SU-DHL-6 (cell line): ENCODE results near the gene BCL2.

Source experiments
- H2AFZ ChIP-seq: fragments of 200-600 bp; sonication (generic); 2 replicates; pipeline ENCODE4 v1.6.1; 2014; ENCODE audit warnings: low read depth, mild to moderate bottlenecking, moderate library complexity, mixed read lengths, antibody characterized with exemption, low read length; ENCODE audit not compliant: severe bottlenecking
- H3F3A ChIP-seq: fragments of 200-600 bp; shearing (Covaris generic); 2 replicates; pipeline ENCODE4 v1.6.0; 2016; ENCODE audit warnings: antibody characterized with exemption, mild to moderate bottlenecking; ENCODE audit not compliant: insufficient read depth
- H3K27ac ChIP-seq: fragments of 200-600 bp; sonication (generic); 2 replicates; pipeline ENCODE4 v1.5.1; 2016; ENCODE audit warnings: low read depth, mild to moderate bottlenecking, low read length, moderate library complexity, mixed read lengths
- H3K27me3 ChIP-seq: fragments of 200-600 bp; sonication (generic), shearing (Covaris generic); 2 replicates; pipeline ENCODE4 v1.6.0; 2014; ENCODE audit warnings: mild to moderate bottlenecking, low read length
- H3K36me3 ChIP-seq: fragments of 200-600 bp; sonication (generic); 2 replicates; pipeline ENCODE4 v1.6.1; 2014; ENCODE audit warnings: mild to moderate bottlenecking, low read length, mixed read lengths
- H3K4me2 ChIP-seq: fragments of 300-600, 200-600 bp; shearing (Covaris generic), sonication (generic); 2 replicates; pipeline ENCODE4 v1.6.0; 2014; ENCODE audit warnings: low read length, low read depth, mild to moderate bottlenecking; ENCODE audit not compliant: poor library complexity, severe bottlenecking
- H3K4me3 ChIP-seq: fragments of 200-600 bp; sonication (generic); 2 replicates; pipeline ENCODE4 v1.5.1; 2014; ENCODE audit warnings: antibody characterized with exemption, low read length, mild to moderate bottlenecking, mixed read lengths; ENCODE audit not compliant: insufficient read depth, poor library complexity, severe bottlenecking
- H3K79me2 ChIP-seq: fragments of 200-600 bp; sonication (generic); 2 replicates; pipeline ENCODE4 v1.6.1; 2014; ENCODE audit warnings: mild to moderate bottlenecking, low read length, moderate library complexity; ENCODE audit not compliant: insufficient read depth
- H3K9ac ChIP-seq: fragments of 200-600 bp; sonication (generic); 2 replicates; pipeline ENCODE4 v1.7.0; 2014; ENCODE audit warnings: mild to moderate bottlenecking, low read length
- H3K9me2 ChIP-seq: fragments of 200-600 bp; sonication (generic); replicated peaks from 2 replicates; pipeline ENCODE4 v1.6.1; 2014; ENCODE audit warnings: low read length; ENCODE audit not compliant: insufficient read depth
- H3K9me3 ChIP-seq: fragments of 200-600 bp; sonication (generic); 2 replicates; pipeline ENCODE4 v1.6.1; 2014; ENCODE audit warnings: low read length, mixed read lengths; ENCODE audit not compliant: insufficient read depth
- H4K20me1 ChIP-seq: fragments of 200-600 bp; sonication (generic); 2 replicates; pipeline ENCODE4 v1.6.1; 2014; ENCODE audit warnings: low read depth, mild to moderate bottlenecking, antibody characterized with exemption, low read length, moderate library complexity, mixed read lengths
- CTCF ChIP-seq: fragments of 200-600 bp; sonication (generic); IDR thresholded peaks from one replicate; pipeline ENCODE4 v1.5.1; 2017; ENCODE audit warnings: antibody characterized with exemption, mild to moderate bottlenecking, low read length, moderate library complexity; ENCODE audit not compliant: insufficient read depth, poor library complexity, severe bottlenecking
- EZH2phosphoT487 ChIP-seq: fragments of 200-600 bp; sonication (generic), shearing (Covaris generic); conservative IDR thresholded peaks from 2 replicates; pipeline ENCODE4 v1.6.1; 2018; ENCODE audit warnings: mild to moderate bottlenecking, antibody characterized with exemption, low read length, moderate library complexity, mixed read lengths

Gene BCL2

DNA sequence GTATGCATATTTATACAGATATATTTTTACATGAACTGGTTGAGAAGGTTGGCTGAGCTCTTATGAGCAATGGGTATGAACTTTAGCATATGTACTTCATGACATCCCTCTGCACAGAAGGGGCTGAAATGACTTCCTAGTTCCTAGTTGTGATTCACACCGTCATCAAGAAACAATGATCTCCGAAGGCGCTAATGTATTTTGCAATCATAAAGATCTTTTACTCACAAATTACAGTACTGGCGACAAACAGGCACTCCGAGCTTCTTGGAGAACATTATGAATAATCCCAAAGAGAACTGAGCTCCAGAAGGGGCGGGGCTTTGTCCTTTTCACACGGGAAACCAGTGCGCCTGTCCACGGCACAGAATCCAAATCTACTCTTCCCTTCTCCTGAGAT, 18.1 kb downstream of the BCL2 start:
- H3K27ac ChIP-seq, result no peak overlapping the region
- no peak overlapping the region for H3K4me3 ChIP-seq
- peaks cover 23% of the 10 kb centered on the region for H3K36me3 ChIP-seq
- no peaks in the 10 kb centered on the region for H3K9me2 ChIP-seq
- H3K27me3 ChIP-seq, result no peaks in the 10 kb centered on the region
- no peak overlapping the region for H3K4me2 ChIP-seq
- peaks cover 20% of the 10 kb centered on the region; the same call in 1 of the 2 replicates for H3F3A ChIP-seq
- peaks cover 100% of the 10 kb centered on the region for H3K79me2 ChIP-seq
- H3K9me3 ChIP-seq, result no peaks in the 10 kb centered on the region
- no peak for TF ChIP-seq EZH2phosphoT487
- no peak for TF ChIP-seq CTCF
- no peak overlapping the region for H3K9ac ChIP-seq
- no peak overlapping the region for H2AFZ ChIP-seq
- peaks cover 29% of the 10 kb centered on the region for H4K20me1 ChIP-seq

DNA sequence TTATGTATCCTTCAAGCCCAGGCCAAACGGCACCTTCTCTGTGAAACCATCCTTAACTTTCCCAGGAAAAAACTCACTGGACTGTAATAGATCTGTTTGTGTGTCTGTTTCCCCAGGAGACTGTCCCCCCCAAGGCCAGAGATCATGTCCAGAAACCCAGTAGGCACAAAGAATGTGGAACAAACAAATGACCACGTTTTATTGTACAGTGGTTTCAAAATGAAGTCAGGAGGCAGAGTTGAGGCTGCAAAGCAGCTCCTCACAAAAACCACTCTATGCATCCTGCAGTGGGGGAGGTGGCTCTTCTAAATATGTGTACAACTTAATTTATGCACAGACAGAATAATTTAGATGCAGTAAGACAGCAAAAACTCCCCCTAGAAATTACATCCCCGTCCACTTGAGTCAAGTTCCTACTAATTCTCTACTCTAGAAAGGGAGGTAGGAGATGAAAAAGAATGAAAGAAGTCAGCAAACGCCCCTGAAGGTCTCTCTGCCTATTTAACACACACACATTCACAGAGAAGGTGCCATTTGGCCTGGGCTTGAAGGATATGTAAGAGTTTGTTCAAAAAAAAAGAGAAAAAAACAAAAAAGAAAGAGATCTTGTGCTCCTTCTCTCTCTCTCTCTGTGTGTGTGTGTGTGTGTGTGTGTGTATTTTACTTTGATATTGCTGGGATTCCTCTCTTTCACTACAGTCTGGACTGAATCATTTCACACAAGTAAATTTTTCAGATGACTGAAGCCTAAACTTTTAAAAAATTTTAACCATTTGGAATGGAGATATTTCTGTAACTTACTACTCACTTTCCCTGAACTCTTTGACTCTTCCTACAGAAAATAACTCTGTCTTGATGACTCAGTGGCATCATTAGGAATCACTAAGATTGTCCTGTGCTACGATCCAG, 19.5 kb downstream of the BCL2 start:
- no peaks in the 10 kb centered on the region for H3K9me3 ChIP-seq
- no peak overlapping the region for H3K4me2 ChIP-seq
- H4K20me1 ChIP-seq, result peaks cover 29% of the 10 kb centered on the region
- no peak overlapping the region for H3K27ac ChIP-seq
- no peak overlapping the region for H3K9ac ChIP-seq
- peaks cover 17% of the 10 kb centered on the region; the same call in 1 of the 2 replicates for H3F3A ChIP-seq
- peaks cover 27% of the 10 kb centered on the region for H3K36me3 ChIP-seq
- no peaks in the 10 kb centered on the region for H3K27me3 ChIP-seq
- no peaks in the 10 kb centered on the region for H3K9me2 ChIP-seq
- peaks cover 100% of the 10 kb centered on the region for H3K79me2 ChIP-seq
- H2AFZ ChIP-seq, result no peak overlapping the region
- TF ChIP-seq CTCF (no peak), EZH2phosphoT487 (no peak)
- no peak overlapping the region for H3K4me3 ChIP-seq

- H3K4me3 ChIP-seq, result no peak overlapping the region
- no peak for TF ChIP-seq EZH2phosphoT487
- no peak for TF ChIP-seq CTCF
- no peak overlapping the region for H2AFZ ChIP-seq
- H4K20me1 ChIP-seq, result peaks cover 24% of the 10 kb centered on the region
- H3K27me3 ChIP-seq, result no peaks in the 10 kb centered on the region
- H3K9ac ChIP-seq, result no peak overlapping the region
- H3K79me2 ChIP-seq, result peaks cover 99% of the 10 kb centered on the region
- H3K36me3 ChIP-seq, result peaks cover 32% of the 10 kb centered on the region
- no peak overlapping the region for H3K27ac ChIP-seq
- no peaks in the 10 kb centered on the region for H3K9me2 ChIP-seq
- no peaks in the 10 kb centered on the region for H3K9me3 ChIP-seq
- peaks cover 9% of the 10 kb centered on the region; the same call in 1 of the 2 replicates for H3F3A ChIP-seq
- no peak overlapping the region for H3K4me2 ChIP-seq
These were observed 20.9 kb downstream of the BCL2 start for GRCh38 chr18:63298400-63299365.
